ENCODE measurements around the gene YLPM1. TPM values are rescaled to one million over a fixed set of nuclear protein-coding genes. Genes with fewer than 3 reads are reported as not detected.
A peak's percentile ranks its signal among the peaks of the same experiment; 100 is the strongest.
"Not testable (repeated sequence)": the region's sequence is repeated elsewhere in the genome, so short reads cannot be mapped to it uniquely, and the experiment has no call there.

The YLPM1 gene
- total RNA-seq, 1 donor: 39.8 TPM

DNA sequence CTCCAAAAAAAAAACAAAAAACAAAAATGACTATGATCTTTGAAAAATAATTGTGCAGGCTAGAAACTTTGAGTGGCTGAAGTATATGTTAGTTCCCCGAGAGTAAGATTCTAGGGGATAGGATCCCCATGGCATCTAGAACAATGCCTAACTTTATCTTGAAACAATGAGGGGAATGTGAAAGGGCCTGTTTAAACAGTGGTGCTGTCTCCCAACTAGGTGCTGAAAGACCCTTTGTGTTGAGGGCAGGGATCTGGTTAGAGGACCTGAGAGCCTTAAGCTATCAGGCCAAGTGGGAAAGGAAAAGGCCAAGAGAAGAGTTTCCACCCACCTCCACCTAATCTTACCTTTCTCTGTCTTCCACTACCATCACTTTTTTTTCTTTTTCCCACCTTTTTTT, 6.8 kb upstream of the YLPM1 start:
- no peaks in the 10 kb centered on the region for H4K20me1 ChIP-seq (ENCODE audit: insufficient read depth, low read length)
- no peaks in the 10 kb centered on the region for H3K4me1 ChIP-seq (ENCODE audit: insufficient read depth, low read length)
- no peaks in the 10 kb centered on the region for H3K79me2 ChIP-seq (ENCODE audit: insufficient read depth, low read length)
- TF ChIP-seq CTCF (IDR thresholded peaks at IDR 0.05; ENCODE audit: extremely low read depth, low read depth, low read length): no peak
- no peak overlapping the region for H3K27ac ChIP-seq (ENCODE audit: low read depth, low read length)
- no peak overlapping the region for H2AFZ ChIP-seq (ENCODE audit: low read length)
- no peaks in the 10 kb centered on the region for H3K27me3 ChIP-seq (ENCODE audit: insufficient read depth, low read length)
- H3K4me2 ChIP-seq (ENCODE audit: insufficient read depth, low read length): no peak overlapping the region
- no peaks in the 10 kb centered on the region for H3K9me3 ChIP-seq (ENCODE audit: low read depth, low read length)
- H3K36me3 ChIP-seq (ENCODE audit: insufficient read depth, low read length): no peaks in the 10 kb centered on the region
- DNase-seq (ENCODE audit: insufficient read length, low spot score, missing footprints): peak; percentile 22
- no peak overlapping the region for H3K4me3 ChIP-seq (ENCODE audit: insufficient read depth, low read length)

GRCh38 chr14:74758505-74758904, 4.6 kb upstream of the YLPM1 start:
- not testable (repeated sequence) for DNase-seq (ENCODE audit: insufficient read length, low spot score, missing footprints); H3K4me3 ChIP-seq (ENCODE audit: insufficient read depth, low read length); H3K9me3 ChIP-seq (ENCODE audit: low read depth, low read length)

DNA sequence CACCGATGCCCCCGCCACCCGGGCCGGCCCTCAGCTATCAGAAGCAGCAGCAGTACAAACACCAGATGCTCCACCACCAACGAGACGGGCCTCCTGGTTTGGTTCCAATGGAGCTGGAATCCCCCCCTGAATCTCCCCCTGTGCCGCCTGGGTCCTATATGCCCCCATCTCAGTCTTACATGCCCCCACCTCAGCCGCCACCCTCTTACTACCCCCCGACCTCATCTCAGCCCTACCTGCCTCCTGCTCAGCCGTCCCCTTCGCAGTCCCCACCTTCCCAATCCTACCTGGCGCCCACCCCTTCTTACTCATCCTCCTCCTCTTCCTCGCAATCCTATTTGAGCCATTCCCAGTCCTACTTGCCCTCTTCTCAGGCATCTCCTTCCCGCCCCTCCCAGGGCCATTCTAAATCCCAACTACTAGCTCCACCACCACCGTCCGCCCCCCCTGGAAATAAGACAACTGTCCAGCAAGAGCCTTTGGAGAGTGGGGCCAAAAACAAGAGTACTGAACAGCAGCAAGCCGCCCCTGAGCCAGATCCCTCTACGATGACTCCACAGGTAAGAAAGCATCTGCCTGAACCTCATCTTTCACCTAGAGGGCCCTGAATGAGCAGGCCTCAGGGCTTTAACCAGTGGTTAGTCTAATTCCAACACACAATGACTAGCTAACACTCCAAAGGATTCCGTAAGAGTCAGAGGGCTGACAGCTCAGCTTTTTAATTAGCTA, 851 bp downstream of the YLPM1 start:
- Histone ChIP-seq H3K27ac (ENCODE audit: low read depth, low read length) (peak overlapping the region; percentile 42), H3K4me1 (ENCODE audit: insufficient read depth, low read length) (peaks cover 25% of the 10 kb centered on the region), H3K36me3 (ENCODE audit: insufficient read depth, low read length) (no peaks in the 10 kb centered on the region), H3K79me2 (ENCODE audit: insufficient read depth, low read length) (peaks cover 56% of the 10 kb centered on the region), H2AFZ (ENCODE audit: low read length) (peak overlapping the region; percentile 71), H3K27me3 (ENCODE audit: insufficient read depth, low read length) (no peaks in the 10 kb centered on the region), H3K4me3 (ENCODE audit: insufficient read depth, low read length) (peak overlapping the region; percentile 93), H3K9me3 (ENCODE audit: low read depth, low read length) (no peaks in the 10 kb centered on the region), H3K4me2 (ENCODE audit: insufficient read depth, low read length) (peak overlapping the region; percentile 98), H4K20me1 (ENCODE audit: insufficient read depth, low read length) (peaks cover 45% of the 10 kb centered on the region)
- DNase-seq (ENCODE audit: insufficient read length, low spot score, missing footprints): peak; percentile 80
- TF ChIP-seq CTCF (IDR thresholded peaks at IDR 0.05; ENCODE audit: extremely low read depth, low read depth, low read length): no peak

More at GRCh38 chr14:74758505-74758904, 4.6 kb upstream of the YLPM1 start:
- H3K36me3 ChIP-seq (ENCODE audit: insufficient read depth, low read length); H3K79me2 ChIP-seq (ENCODE audit: insufficient read depth, low read length); H3K4me1 ChIP-seq (ENCODE audit: insufficient read depth, low read length); H3K27ac ChIP-seq (ENCODE audit: low read depth, low read length); H4K20me1 ChIP-seq (ENCODE audit: insufficient read depth, low read length); H3K27me3 ChIP-seq (ENCODE audit: insufficient read depth, low read length); H2AFZ ChIP-seq (ENCODE audit: low read length); H3K4me2 ChIP-seq (ENCODE audit: insufficient read depth, low read length): not testable (repeated sequence)

- Histone ChIP-seq H3K4me1 (ENCODE audit: insufficient read depth, low read length) (peaks cover 25% of the 10 kb centered on the region), H3K36me3 (ENCODE audit: insufficient read depth, low read length) (no peaks in the 10 kb centered on the region), H3K4me2 (ENCODE audit: insufficient read depth, low read length) (peak overlapping the region; percentile 98), H4K20me1 (ENCODE audit: insufficient read depth, low read length) (peaks cover 51% of the 10 kb centered on the region), H3K27me3 (ENCODE audit: insufficient read depth, low read length) (no peaks in the 10 kb centered on the region), H2AFZ (ENCODE audit: low read length) (no peak overlapping the region), H3K27ac (ENCODE audit: low read depth, low read length) (no peak overlapping the region), H3K79me2 (ENCODE audit: insufficient read depth, low read length) (peaks cover 68% of the 10 kb centered on the region), H3K4me3 (ENCODE audit: insufficient read depth, low read length) (peak overlapping the region; percentile 93), H3K9me3 (ENCODE audit: low read depth, low read length) (no peaks in the 10 kb centered on the region)
- no peak for TF ChIP-seq CTCF (IDR thresholded peaks at IDR 0.05; ENCODE audit: extremely low read depth, low read depth, low read length)
- DNase-seq (ENCODE audit: insufficient read length, low spot score, missing footprints): peak; percentile 13
Observed at GRCh38 chr14:74765721-74766120, 2.6 kb downstream of the YLPM1 start.
